Measurements from ENCODE around the gene FGF12. TPM values are rescaled to one million over a fixed set of nuclear protein-coding genes. Genes with fewer than 3 reads are reported as not detected.

FGF12 gene
- total RNA-seq, 2 experiments from 2014 or later = not detected

DNA sequence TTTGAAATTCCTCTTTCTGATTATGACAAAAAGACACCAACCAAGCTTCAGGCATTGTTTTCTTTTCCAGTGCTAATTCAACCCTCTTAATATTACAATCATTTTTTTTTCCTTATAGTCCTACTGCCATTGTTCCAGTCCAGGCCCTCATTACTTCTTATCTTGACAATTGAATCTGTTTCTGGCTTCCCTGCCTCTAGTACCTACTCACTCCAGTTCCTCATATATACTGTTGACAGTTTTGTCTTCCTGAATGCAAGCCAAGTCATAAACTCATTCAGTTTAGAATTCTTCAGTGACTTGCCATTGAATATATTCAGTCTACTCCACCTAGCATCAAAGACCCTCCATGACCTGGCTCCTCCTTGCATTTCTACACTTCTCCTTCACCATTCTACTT, 507.4 kb downstream of the FGF12 start:
- Histone ChIP-seq H3K27ac (ENCODE audit: low read depth in 1 of 2, low read length in 2 of 2) (no peak overlapping the region), H3K4me3 (ENCODE audit: low read length) (no peak overlapping the region), H3K27me3 (ENCODE audit: control insufficient read depth in 1 of 2, insufficient read depth in 2 of 2, low read length in 2 of 2) (no peaks in the 10 kb centered on the region), H3K9me3 (ENCODE audit: control insufficient read depth in 1 of 2, insufficient read depth in 1 of 2, low read length in 2 of 2) (no peaks in the 10 kb centered on the region), H3K36me3 (ENCODE audit: insufficient read depth, low read length) (no peaks in the 10 kb centered on the region), H3K4me1 (ENCODE audit: insufficient read depth, low read length) (no peaks in the 10 kb centered on the region)
- Mint-ChIP-seq H3K36me3 (ENCODE audit: low read depth) (no peaks in the 10 kb centered on the region), H3K4me3 (no peak overlapping the region), H3K9me3 (no peaks in the 10 kb centered on the region), H3K27ac (no peak overlapping the region), H3K27me3 (no peaks in the 10 kb centered on the region), H3K4me1 (ENCODE audit: low read depth) (no peaks in the 10 kb centered on the region)
- TF ChIP-seq CTCF (IDR thresholded peaks at IDR 0.05) = no peak
- ChIA-PET CTCF (no interaction called here), POLR2A (no interaction called here)
- ATAC-seq (ENCODE audit: poor library complexity) (no peak), DNase-seq (no peak)
- intact Hi-C loops (cut with DNase I, micrococcal nuclease) = no loop called here

DNA sequence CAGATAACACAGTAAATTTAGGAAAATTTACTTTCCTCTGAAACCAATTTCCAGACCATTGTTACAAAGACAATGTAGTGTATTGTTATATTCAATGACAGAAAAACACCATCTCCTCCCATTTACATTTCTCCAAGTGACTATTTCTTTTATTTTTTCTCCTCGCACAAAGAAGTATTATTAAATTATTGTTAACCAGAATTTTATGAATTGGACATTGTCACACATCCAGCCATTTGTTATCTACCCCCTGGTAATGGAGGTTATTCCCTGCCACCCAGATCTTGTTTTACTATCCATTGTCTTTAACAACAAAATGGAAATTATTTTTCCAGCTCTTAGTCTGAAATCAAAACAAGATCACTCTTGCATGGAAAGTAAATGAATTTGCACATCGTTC, 511.3 kb downstream of the FGF12 start:
- Mint-ChIP-seq H3K27me3 (no peaks in the 10 kb centered on the region), H3K4me1 (ENCODE audit: low read depth) (no peaks in the 10 kb centered on the region), H3K27ac (no peak overlapping the region), H3K36me3 (ENCODE audit: low read depth) (no peaks in the 10 kb centered on the region), H3K4me3 (no peak overlapping the region), H3K9me3 (peaks cover 3% of the 10 kb centered on the region)
- ChIA-PET POLR2A (no interaction called here), CTCF (no interaction called here)
- Histone ChIP-seq H3K27me3 (ENCODE audit: control insufficient read depth in 1 of 2, insufficient read depth in 2 of 2, low read length in 2 of 2) (no peaks in the 10 kb centered on the region), H3K27ac (ENCODE audit: low read depth in 1 of 2, low read length in 2 of 2) (no peak overlapping the region), H3K4me1 (ENCODE audit: insufficient read depth, low read length) (no peaks in the 10 kb centered on the region), H3K36me3 (ENCODE audit: insufficient read depth, low read length) (no peaks in the 10 kb centered on the region), H3K4me3 (ENCODE audit: low read length) (no peak overlapping the region), H3K9me3 (ENCODE audit: control insufficient read depth in 1 of 2, insufficient read depth in 1 of 2, low read length in 2 of 2) (peaks cover 0 to 3% of the 10 kb centered on the region in 2 experiments)
- intact Hi-C loops (cut with DNase I, micrococcal nuclease) = no loop called here
- ATAC-seq (ENCODE audit: poor library complexity) (no peak), DNase-seq (no peak)
- no peak for TF ChIP-seq CTCF (IDR thresholded peaks at IDR 0.05)

DNA sequence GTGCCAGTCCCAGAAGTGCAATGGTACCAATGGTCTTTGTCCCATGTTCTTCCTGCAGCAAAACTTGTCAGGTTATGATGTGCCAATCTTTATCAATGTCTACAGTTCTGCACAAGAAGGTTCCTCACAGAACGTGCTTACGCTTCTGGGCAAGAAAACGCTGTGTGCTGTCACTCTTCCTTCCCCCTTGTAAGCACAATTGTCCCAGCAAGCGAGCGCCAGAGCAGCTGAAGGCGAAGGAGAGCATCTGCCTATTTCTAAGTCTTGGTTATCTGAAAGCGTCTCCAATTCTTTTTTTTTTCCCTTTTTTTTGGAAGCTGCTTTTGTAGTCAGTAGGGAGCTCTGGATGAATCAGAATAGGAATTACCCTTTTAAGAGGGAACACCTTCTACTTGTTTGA, 514.4 kb downstream of the FGF12 start:
- DNase-seq = no peak
- ATAC-seq (ENCODE audit: poor library complexity) = no peak
- no peak overlapping the region for H3K4me3 ChIP-seq (ENCODE audit: low read length)
- H3K27me3 ChIP-seq (ENCODE audit: control insufficient read depth in 1 of 2, insufficient read depth in 2 of 2, low read length in 2 of 2) = no peaks in the 10 kb centered on the region
- TF ChIP-seq CTCF (IDR thresholded peaks at IDR 0.05) = no peak
- peaks cover 4% of the 10 kb centered on the region for H3K9me3 Mint-ChIP-seq
- CTCF ChIA-PET = no interaction called here
- no peaks in the 10 kb centered on the region for H3K27me3 Mint-ChIP-seq
- H3K4me3 Mint-ChIP-seq = no peak overlapping the region
- no peaks in the 10 kb centered on the region for H3K4me1 ChIP-seq (ENCODE audit: insufficient read depth, low read length)
- no peak overlapping the region for H3K27ac ChIP-seq (ENCODE audit: low read depth in 1 of 2, low read length in 2 of 2)
- H3K9me3 ChIP-seq (ENCODE audit: control insufficient read depth in 1 of 2, insufficient read depth in 1 of 2, low read length in 2 of 2) = peaks cover 0 to 3% of the 10 kb centered on the region in 2 experiments
- intact Hi-C loops (cut with DNase I, micrococcal nuclease) = loop anchor here in 1 of 2 experiments (2.0 kb wide), 1 partner anchor 24 kb away; no protein-coding TSS in a partner anchor
- H3K36me3 Mint-ChIP-seq (ENCODE audit: low read depth) = no peaks in the 10 kb centered on the region
- no peaks in the 10 kb centered on the region for H3K36me3 ChIP-seq (ENCODE audit: insufficient read depth, low read length)
- no peaks in the 10 kb centered on the region for H3K4me1 Mint-ChIP-seq (ENCODE audit: low read depth)
- POLR2A ChIA-PET = no interaction called here
- no peak overlapping the region for H3K27ac Mint-ChIP-seq
